HCT116 (cell line): Measurements from ENCODE around the gene MAN1A1.

Experiments
- EZH2 ChIP-seq: fragments of 200-600 bp; sonication (generic); IDR thresholded peaks from 2 replicates; pipeline ENCODE4 v1.6.1; 2017; ENCODE audit warnings: antibody characterized with exemption, mixed run types
- TF ChIP-seq, protein P1 (sequence below), 3 experiments: fragments of 200-600 bp in 1 of 3; sonication (generic) in 1 of 3; IDR thresholded peaks in 2 of 3; conservative IDR thresholded peaks in 1 of 3; 2 replicates each; pipeline ENCODE4 v1.5.1; 2012 to 2017; ENCODE audit warnings: low read depth in 2 of 3, low read length in 2 of 3, antibody characterized with exemption in 1 of 3, borderline replicate concordance in 1 of 3, control low read depth in 1 of 3, mild to moderate bottlenecking in 1 of 3, mixed read lengths in 1 of 3, mixed run types in 1 of 3, moderate library complexity in 1 of 3; ENCODE audit not compliant: insufficient read depth in 1 of 3

- no peak for TF ChIP-seq EZH2
- TF ChIP-seq, protein P1, sequence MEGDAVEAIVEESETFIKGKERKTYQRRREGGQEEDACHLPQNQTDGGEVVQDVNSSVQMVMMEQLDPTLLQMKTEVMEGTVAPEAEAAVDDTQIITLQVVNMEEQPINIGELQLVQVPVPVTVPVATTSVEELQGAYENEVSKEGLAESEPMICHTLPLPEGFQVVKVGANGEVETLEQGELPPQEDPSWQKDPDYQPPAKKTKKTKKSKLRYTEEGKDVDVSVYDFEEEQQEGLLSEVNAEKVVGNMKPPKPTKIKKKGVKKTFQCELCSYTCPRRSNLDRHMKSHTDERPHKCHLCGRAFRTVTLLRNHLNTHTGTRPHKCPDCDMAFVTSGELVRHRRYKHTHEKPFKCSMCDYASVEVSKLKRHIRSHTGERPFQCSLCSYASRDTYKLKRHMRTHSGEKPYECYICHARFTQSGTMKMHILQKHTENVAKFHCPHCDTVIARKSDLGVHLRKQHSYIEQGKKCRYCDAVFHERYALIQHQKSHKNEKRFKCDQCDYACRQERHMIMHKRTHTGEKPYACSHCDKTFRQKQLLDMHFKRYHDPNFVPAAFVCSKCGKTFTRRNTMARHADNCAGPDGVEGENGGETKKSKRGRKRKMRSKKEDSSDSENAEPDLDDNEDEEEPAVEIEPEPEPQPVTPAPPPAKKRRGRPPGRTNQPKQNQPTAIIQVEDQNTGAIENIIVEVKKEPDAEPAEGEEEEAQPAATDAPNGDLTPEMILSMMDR (IDR thresholded peaks at IDR 0.05 in 2 of 3, conservative IDR thresholded peaks at IDR 0.05 in 1 of 3; ENCODE audit: borderline replicate concordance in 1 of 3, insufficient read depth in 1 of 3, low read depth in 2 of 3, low read length in 2 of 3) = no peak
Measured at GRCh38 chr6:119290306-119290705, 59.3 kb downstream of the MAN1A1 start.
